Panc1 (cell line): ENCODE results near the gene NSMCE1.

Experiments
- POLR2AphosphoS5 ChIP-seq: IDR thresholded peaks from 2 replicates; pipeline ENCODE4 v1.6.1; 2012; ENCODE audit warnings: mild to moderate bottlenecking, low read depth, low read length, moderate library complexity
- TF ChIP-seq, protein P1 (sequence below): fragments of 450-650 bp; IDR thresholded peaks from 2 replicates; pipeline ENCODE4 v1.5.1; 2017; ENCODE audit warnings: mild to moderate bottlenecking
- TF ChIP-seq, protein P2 (sequence below), 2 experiments: IDR thresholded peaks; 2 replicates each; pipeline ENCODE4 v1.6.1; 2011 to 2012; ENCODE audit warnings: low read depth in 2 of 2, control low read depth in 1 of 2, low read length in 1 of 2, mild to moderate bottlenecking in 1 of 2, moderate library complexity in 1 of 2; ENCODE audit not compliant: insufficient read depth in 1 of 2

DNA sequence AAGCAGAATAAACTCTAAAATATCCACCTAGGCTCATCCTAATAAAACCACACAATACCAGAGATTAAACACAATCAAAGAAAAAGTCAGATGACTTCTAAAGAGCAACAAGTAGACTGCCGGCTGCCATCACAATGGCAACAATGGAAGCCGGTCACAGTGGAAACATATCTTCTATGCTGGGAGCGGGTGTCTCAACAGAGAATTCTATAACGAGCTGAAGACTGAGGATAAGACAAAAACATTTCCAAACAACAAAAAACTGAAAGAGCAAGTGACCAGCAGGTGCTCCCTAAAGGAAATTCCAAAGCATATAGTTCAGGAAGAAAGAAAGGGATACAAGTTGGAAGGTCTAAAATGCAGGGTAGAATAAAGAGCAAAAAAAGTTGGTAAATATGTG lies 8.9 kb downstream of the NSMCE1 start:
- TF ChIP-seq, protein P1, sequence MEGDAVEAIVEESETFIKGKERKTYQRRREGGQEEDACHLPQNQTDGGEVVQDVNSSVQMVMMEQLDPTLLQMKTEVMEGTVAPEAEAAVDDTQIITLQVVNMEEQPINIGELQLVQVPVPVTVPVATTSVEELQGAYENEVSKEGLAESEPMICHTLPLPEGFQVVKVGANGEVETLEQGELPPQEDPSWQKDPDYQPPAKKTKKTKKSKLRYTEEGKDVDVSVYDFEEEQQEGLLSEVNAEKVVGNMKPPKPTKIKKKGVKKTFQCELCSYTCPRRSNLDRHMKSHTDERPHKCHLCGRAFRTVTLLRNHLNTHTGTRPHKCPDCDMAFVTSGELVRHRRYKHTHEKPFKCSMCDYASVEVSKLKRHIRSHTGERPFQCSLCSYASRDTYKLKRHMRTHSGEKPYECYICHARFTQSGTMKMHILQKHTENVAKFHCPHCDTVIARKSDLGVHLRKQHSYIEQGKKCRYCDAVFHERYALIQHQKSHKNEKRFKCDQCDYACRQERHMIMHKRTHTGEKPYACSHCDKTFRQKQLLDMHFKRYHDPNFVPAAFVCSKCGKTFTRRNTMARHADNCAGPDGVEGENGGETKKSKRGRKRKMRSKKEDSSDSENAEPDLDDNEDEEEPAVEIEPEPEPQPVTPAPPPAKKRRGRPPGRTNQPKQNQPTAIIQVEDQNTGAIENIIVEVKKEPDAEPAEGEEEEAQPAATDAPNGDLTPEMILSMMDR, result no peak
- TF ChIP-seq POLR2AphosphoS5, result no peak
- TF ChIP-seq, protein P2, sequence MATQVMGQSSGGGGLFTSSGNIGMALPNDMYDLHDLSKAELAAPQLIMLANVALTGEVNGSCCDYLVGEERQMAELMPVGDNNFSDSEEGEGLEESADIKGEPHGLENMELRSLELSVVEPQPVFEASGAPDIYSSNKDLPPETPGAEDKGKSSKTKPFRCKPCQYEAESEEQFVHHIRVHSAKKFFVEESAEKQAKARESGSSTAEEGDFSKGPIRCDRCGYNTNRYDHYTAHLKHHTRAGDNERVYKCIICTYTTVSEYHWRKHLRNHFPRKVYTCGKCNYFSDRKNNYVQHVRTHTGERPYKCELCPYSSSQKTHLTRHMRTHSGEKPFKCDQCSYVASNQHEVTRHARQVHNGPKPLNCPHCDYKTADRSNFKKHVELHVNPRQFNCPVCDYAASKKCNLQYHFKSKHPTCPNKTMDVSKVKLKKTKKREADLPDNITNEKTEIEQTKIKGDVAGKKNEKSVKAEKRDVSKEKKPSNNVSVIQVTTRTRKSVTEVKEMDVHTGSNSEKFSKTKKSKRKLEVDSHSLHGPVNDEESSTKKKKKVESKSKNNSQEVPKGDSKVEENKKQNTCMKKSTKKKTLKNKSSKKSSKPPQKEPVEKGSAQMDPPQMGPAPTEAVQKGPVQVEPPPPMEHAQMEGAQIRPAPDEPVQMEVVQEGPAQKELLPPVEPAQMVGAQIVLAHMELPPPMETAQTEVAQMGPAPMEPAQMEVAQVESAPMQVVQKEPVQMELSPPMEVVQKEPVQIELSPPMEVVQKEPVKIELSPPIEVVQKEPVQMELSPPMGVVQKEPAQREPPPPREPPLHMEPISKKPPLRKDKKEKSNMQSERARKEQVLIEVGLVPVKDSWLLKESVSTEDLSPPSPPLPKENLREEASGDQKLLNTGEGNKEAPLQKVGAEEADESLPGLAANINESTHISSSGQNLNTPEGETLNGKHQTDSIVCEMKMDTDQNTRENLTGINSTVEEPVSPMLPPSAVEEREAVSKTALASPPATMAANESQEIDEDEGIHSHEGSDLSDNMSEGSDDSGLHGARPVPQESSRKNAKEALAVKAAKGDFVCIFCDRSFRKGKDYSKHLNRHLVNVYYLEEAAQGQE (IDR thresholded peaks at IDR 0.05; ENCODE audit: insufficient read depth in 1 of 2, low read depth in 2 of 2, low read length in 1 of 2), result no peak
